K562 (cell line): ENCODE data around the gene KCNAB1. TPM values are rescaled to one million over a fixed set of nuclear protein-coding genes. Genes with fewer than 3 reads are reported as not detected.

Source experiments
- ATAC-seq: fragments of 200-7000 bp; cut with Tn5 transposase; 3 replicates; pipeline ENCODE4 v1.9.1; 2020; ENCODE audit warnings: moderate library complexity
- BruUV-seq: library from RNA; stranded (reverse); fragments of 400-500 nt; replicated peaks from 2 replicates; lab custom pipeline; 2021; lab: Mats Ljungman, UMichigan
- CTCF ChIA-PET: fragments of 300-600 bp; formaldehyde crosslinking; extraction: SDS; loops from one replicate; lab custom pipeline; 2021; ENCODE audit warnings: low intra/inter-chr PET ratio; lab: Yijun Ruan, JAX
- POLR2A ChIA-PET: fragments of 300-600, 350-650 bp; sonication (Branson Sonifier 250); formaldehyde crosslinking; extraction: SDS; loops from one replicate; lab custom pipeline; 2021; ENCODE audit warnings: antibody characterized with exemption, inconsistent platforms; lab: Yijun Ruan, JAX
- DNase-seq, 4 experiments: peaks; one replicate each; pipeline versions ENCODE4 v3.0.0 to v3.0.0-alpha.2; 2011 to 2018; ENCODE audit warnings: low spot score in 3 of 4, mixed read lengths in 3 of 4; ENCODE audit errors: extremely low read depth in 1 of 4
- FAIRE-seq: peaks from 2 replicates; lab custom pipeline; 2011; peaks lifted over from hg19 to GRCh38; lab: Jason Lieb, UNC
- H2AFZ ChIP-seq: 2 replicates; pipeline ENCODE4 v1.6.0; 2011; ENCODE audit warnings: low read depth, low read length, control low read depth, inconsistent platforms
- H3K27ac ChIP-seq: fragments of 200-600 bp; 3 replicates; pipeline ENCODE4 v1.8.0; 2011; ENCODE audit warnings: low read depth, mild to moderate bottlenecking, control low read depth, inconsistent platforms, low read length, moderate library complexity, mixed read lengths; ENCODE audit errors: extremely low read depth
- H3K27me3 ChIP-seq, 2 experiments: fragments of 300-600 bp in 1 of 2; 2 replicates in 1 of 2; 3 replicates in 1 of 2; pipeline versions ENCODE4 v1.6.0 to v1.8.0; 2011; ENCODE audit warnings: inconsistent platforms in 2 of 2, low read length in 2 of 2, mild to moderate bottlenecking in 1 of 2, mixed read lengths in 1 of 2, moderate library complexity in 1 of 2; ENCODE audit not compliant: control insufficient read depth in 2 of 2, insufficient read depth in 2 of 2
- H3K36me3 ChIP-seq: fragments of 300-600 bp; 3 replicates; pipeline ENCODE4 v1.8.0; 2011; ENCODE audit warnings: mild to moderate bottlenecking, low read length, inconsistent platforms; ENCODE audit not compliant: control insufficient read depth, insufficient read depth
- H3K4me1 ChIP-seq, 2 experiments: fragments of 200-600 bp in 1 of 2; replicated peaks in 1 of 2; 2 replicates in 1 of 2; 3 replicates in 1 of 2; pipeline versions ENCODE4 v1.5.1 to v1.8.0; 2011; ENCODE audit warnings: inconsistent platforms in 2 of 2, low read length in 2 of 2, mild to moderate bottlenecking in 1 of 2, mixed read lengths in 1 of 2, moderate library complexity in 1 of 2; ENCODE audit not compliant: control insufficient read depth in 2 of 2, insufficient read depth in 2 of 2
- H3K4me2 ChIP-seq: 2 replicates; pipeline ENCODE4 v1.6.1; 2011; ENCODE audit warnings: low read length, control low read depth, inconsistent platforms, mixed read lengths; ENCODE audit not compliant: insufficient read depth
- H3K4me3 ChIP-seq: fragments of 200-600 bp; sonication (generic), shearing (Covaris generic); 2 replicates; pipeline ENCODE4 v1.5.1; 2016; ENCODE audit warnings: control low read depth, inconsistent platforms
- H3K79me2 ChIP-seq: fragments of 200-600 bp; 3 replicates; pipeline ENCODE4 v1.8.0; 2011; ENCODE audit warnings: low read length, inconsistent platforms; ENCODE audit not compliant: control insufficient read depth, insufficient read depth
- H3K9ac ChIP-seq, 2 experiments: 2 replicates each; pipeline versions ENCODE4 v1.6.0 to v1.6.1; 2011; ENCODE audit warnings: low read depth in 2 of 2, low read length in 2 of 2, control low read depth in 1 of 2, inconsistent platforms in 1 of 2, mild to moderate bottlenecking in 1 of 2, mixed read lengths in 1 of 2; ENCODE audit not compliant: insufficient read depth in 1 of 2
- H3K9me1 ChIP-seq: one replicate; pipeline ENCODE4 v1.6.0; 2011; ENCODE audit warnings: inconsistent platforms, mild to moderate bottlenecking, low read length, moderate library complexity; ENCODE audit not compliant: control insufficient read depth, insufficient read depth
- H3K9me3 ChIP-seq: replicated peaks from 2 replicates; pipeline ENCODE4 v1.5.1; 2011; ENCODE audit warnings: low read depth, low read length, inconsistent platforms; ENCODE audit not compliant: control insufficient read depth, insufficient read depth
- H4K20me1 ChIP-seq: replicated peaks from 2 replicates; pipeline ENCODE4 v1.6.1; 2011; ENCODE audit warnings: low read length, inconsistent platforms, mixed read lengths; ENCODE audit not compliant: control insufficient read depth, insufficient read depth
- CCNT2 ChIP-seq: IDR thresholded peaks from 2 replicates; pipeline ENCODE4 v1.6.1; 2011; ENCODE audit warnings: borderline replicate concordance, low read depth, mild to moderate bottlenecking, moderate library complexity, mixed read lengths, low read length; ENCODE audit not compliant: insufficient read length; ENCODE audit errors: extremely low read depth
- ILK ChIP-seq: fragments of 450-650 bp; IDR thresholded peaks from 2 replicates; pipeline ENCODE4 v1.6.1; 2016; ENCODE audit warnings: missing genetic modification characterization, low read depth, mild to moderate bottlenecking, missing compliant biosample characterization, moderate library complexity, borderline replicate concordance
- IRF1 ChIP-seq: sonication (generic); formaldehyde crosslinking; IDR thresholded peaks from 2 replicates; pipeline ENCODE4 v1.8.0; 2022; ENCODE audit warnings: missing genetic modification reagents, mild to moderate bottlenecking, borderline replicate concordance
- MCM5 ChIP-seq: fragments of 450-650 bp; IDR thresholded peaks from 2 replicates; pipeline ENCODE4 v1.6.1; 2016; ENCODE audit warnings: low read depth
- POU5F1 ChIP-seq: fragments of 150-350 bp; IDR thresholded peaks from 2 replicates; pipeline ENCODE4 v1.6.1; 2014; ENCODE audit warnings: borderline replicate concordance, low read length, low read depth, mild to moderate bottlenecking; ENCODE audit not compliant: partially characterized antibody
- RBM14 ChIP-seq: fragments of 200-400 bp; formaldehyde crosslinking; IDR thresholded peaks from 2 replicates; pipeline ENCODE4 v1.6.1; 2018; ENCODE audit warnings: low read depth, mild to moderate bottlenecking, low read length, moderate library complexity, borderline replicate concordance; ENCODE audit not compliant: insufficient read depth
- ZNF134 ChIP-seq: fragments of 250-450 bp; sonication (Bioruptor Pico); conservative IDR thresholded peaks from 2 replicates; pipeline ENCODE4 v1.4.0; 2020
- ZNF311 ChIP-seq: fragments of 250-450 bp; sonication (Bioruptor Pico); IDR thresholded peaks from 2 replicates; pipeline ENCODE4 v1.4.0; 2020; ENCODE audit warnings: mild to moderate bottlenecking, moderate library complexity
- ZNF445 ChIP-seq: fragments of 250-450 bp; sonication (Bioruptor Pico); IDR thresholded peaks from 2 replicates; pipeline ENCODE4 v1.4.0; 2020; ENCODE audit warnings: low read depth, mild to moderate bottlenecking, moderate library complexity
- WGBS: fragments of 100-300 bp; shearing (Covaris generic); methylation state at CpG from one replicate; pipeline ENCODE4 v1.1.6; 2016; ENCODE audit warnings: low coverage, mixed read lengths; ENCODE audit not compliant: insufficient coverage; ENCODE audit errors: missing lambda C conversion rate; 5-methylcytosine and 5-hydroxymethylcytosine counted together
- in situ Hi-C: fragments of 300-500 bp; cut with MboI; formaldehyde crosslinking; loops from 4 replicates; pipeline ENCODE4 v1.15.0; 2018; ENCODE audit warnings: inconsistent platforms, mixed read lengths
- intact Hi-C: fragments of 100-400 bp; cut with micrococcal nuclease; formaldehyde crosslinking; loops from 2 replicates; pipeline ENCODE4 v1.14.2; 2022
- polyA plus RNA-seq, 8 experiments: library from polyadenylated mRNA; depleted of rRNA in 4 of 8; stranded (reverse) in 5 of 8; unstranded in 3 of 8; fragments of >200 nt; fragmentation: Nextera tagmentation in 2 of 8; fragmentation: Illumina TruSeq in 1 of 8; extraction: Ambion mirVana in 2 of 8; extraction: Trizol in 1 of 8; gene quantifications; 2 replicates each; pipeline versions ENCODE4 v1.2.1 to v1.2.3, GENCODE V29; 2011 to 2014; ENCODE audit warnings: inconsistent platforms in 1 of 8, missing spikeins in 1 of 8
- total RNA-seq, 7 experiments: library from RNA; depleted of rRNA in 6 of 7; stranded (reverse); fragments of >200 nt in 6 of 7; fragmentation: Illumina TruSeq in 2 of 7; extraction: Trizol in 2 of 7; gene quantifications; 2 replicates each; pipeline versions ENCODE4 v1.2.1 to v1.2.3, GENCODE V29; 2011 to 2021; ENCODE audit warnings: low replicate concordance in 1 of 7

The KCNAB1 gene
- total and polyA plus RNA-seq, 9 of the 15 experiments (the other 6 are each of a cell fraction or from before 2014, with no cell fraction given), result 0.14 to 1.2 (median 0.51) TPM

GRCh38 chr3:156311431-156311830, 191.1 kb downstream of the KCNAB1 start:
- Histone ChIP-seq H2AFZ (no peak overlapping the region), H3K36me3 (no peaks in the 10 kb centered on the region), H3K4me1 (no peaks in the 10 kb centered on the region), H3K4me2 (no peak overlapping the region), H3K27me3 (peaks cover 0 to 3% of the 10 kb centered on the region in 2 experiments; a peak in 1 of 5 replicates), H3K4me3 (no peak overlapping the region), H3K9me1 (no peaks in the 10 kb centered on the region), H3K9ac (no peak overlapping the region), H3K79me2 (no peaks in the 10 kb centered on the region), H3K27ac (no peak overlapping the region), H4K20me1 (no peaks in the 10 kb centered on the region), H3K9me3 (no peaks in the 10 kb centered on the region)
- DNase-seq, result no peak
- no TSS peak for BruUV-seq
- intact Hi-C loops, result no loop called here
- ChIA-PET POLR2A (interaction anchor here (1.1 kb wide), 1 partner anchor 9 kb away, joined by 3 read pairs; no protein-coding TSS in a partner anchor), CTCF (no interaction called here)
- TF ChIP-seq ZNF445 (CRISPR knock-in tag) (no peak), ILK (tag) (no peak), POU5F1 (no peak), MCM5 (no peak), CCNT2 (no peak), IRF1 (no peak), RBM14 (no peak), ZNF134 (no peak), ZNF311 (CRISPR knock-in tag) (no peak)
- FAIRE-seq, result no peak
- in situ Hi-C loops, result no loop called here
- ATAC-seq, result no peak
- WGBS, result 0% methylated on average over 4 of the region's 4 CpGs
